ENCODE measurements around the gene DAP.
"Not testable (repeated sequence)": the region's sequence is repeated elsewhere in the genome, so short reads cannot be mapped to it uniquely, and the experiment has no call there.

The DAP gene

GRCh38 chr5:10734832-10735523 lies 26.1 kb downstream of the DAP start:
- no peak for DNase-seq (ENCODE audit: low read depth, low spot score)

- no peak for DNase-seq (ENCODE audit: low read depth, low spot score)
Observed at GRCh38 chr5:10734037-10734709, 26.9 kb downstream of the DAP start.

- no peak for DNase-seq (ENCODE audit: low read depth, low spot score)
Observed at GRCh38 chr5:10733426-10733825, 27.6 kb downstream of the DAP start.

- no peak for DNase-seq (ENCODE audit: low read depth, low spot score)
Observed at GRCh38 chr5:10731913-10732312, 29.1 kb downstream of the DAP start.

GRCh38 chr5:10730043-10730351 lies 31.0 kb downstream of the DAP start:
- no peak for DNase-seq (ENCODE audit: low read depth, low spot score)

- no peak for DNase-seq (ENCODE audit: low read depth, low spot score)
Observed at GRCh38 chr5:10729320-10730042, 31.6 kb downstream of the DAP start.

GRCh38 chr5:10728679-10729078 lies 32.4 kb downstream of the DAP start:
- no peak for DNase-seq (ENCODE audit: low read depth, low spot score)

- no peak for DNase-seq (ENCODE audit: low read depth, low spot score)
Observed at GRCh38 chr5:10727861-10728260, 33.2 kb downstream of the DAP start.

GRCh38 chr5:10726913-10727517 lies 34.0 kb downstream of the DAP start:
- DNase-seq (ENCODE audit: low read depth, low spot score), result no peak

- no peak for DNase-seq (ENCODE audit: low read depth, low spot score)
Observed at GRCh38 chr5:10726179-10726912, 34.7 kb downstream of the DAP start.

- DNase-seq (ENCODE audit: low read depth, low spot score), result no peak
Observed at GRCh38 chr5:10725636-10726035, 35.4 kb downstream of the DAP start.

- DNase-seq (ENCODE audit: low read depth, low spot score), result peak; percentile 90
Observed at GRCh38 chr5:10724781-10725507, 36.1 kb downstream of the DAP start.

GRCh38 chr5:10723514-10723913 lies 37.5 kb downstream of the DAP start:
- no peak for DNase-seq (ENCODE audit: low read depth, low spot score)

- not testable (repeated sequence) for DNase-seq (ENCODE audit: low read depth, low spot score)
Observed at GRCh38 chr5:10720766-10721165, 40.3 kb downstream of the DAP start.

- DNase-seq (ENCODE audit: low read depth, low spot score), result peak; percentile 20
Observed at GRCh38 chr5:10719965-10720364, 41.1 kb downstream of the DAP start.

GRCh38 chr5:10718617-10719016 lies 42.4 kb downstream of the DAP start:
- DNase-seq (ENCODE audit: low read depth, low spot score), result not testable (repeated sequence)

- not testable (repeated sequence) for DNase-seq (ENCODE audit: low read depth, low spot score)
Observed at GRCh38 chr5:10716825-10717224, 44.2 kb downstream of the DAP start.

- no peak for DNase-seq (ENCODE audit: low read depth, low spot score)
Observed at GRCh38 chr5:10715605-10716290, 45.3 kb downstream of the DAP start.

GRCh38 chr5:10712574-10713366 lies 48.3 kb downstream of the DAP start:
- no peak for DNase-seq (ENCODE audit: low read depth, low spot score)

GRCh38 chr5:10711562-10711961 lies 49.5 kb downstream of the DAP start:
- no peak for DNase-seq (ENCODE audit: low read depth, low spot score)

Measured in brain pericyte (primary cell).